UCSD-AML1 (cell line): ENCODE measurements around the gene TBX19.

ENCODE experiments used
- DNase-seq: peaks from one replicate; lab custom pipeline; 2025; ENCODE audit not compliant: unreplicated experiment; lab: John Stamatoyannopoulos, UW

Gene TBX19

GRCh38 chr1:168280296-168280927 lies at the start of gene TBX19:
Gene TBX19, plus strand, starts transcription at chr1:168280877. Its CDS starts 214 bp downstream, at chr1:168281091.
- DNase-seq = no peak

- DNase-seq = peak; percentile 18
Measured at GRCh38 chr1:168234846-168235547, 45.7 kb upstream of the TBX19 start.

DNA sequence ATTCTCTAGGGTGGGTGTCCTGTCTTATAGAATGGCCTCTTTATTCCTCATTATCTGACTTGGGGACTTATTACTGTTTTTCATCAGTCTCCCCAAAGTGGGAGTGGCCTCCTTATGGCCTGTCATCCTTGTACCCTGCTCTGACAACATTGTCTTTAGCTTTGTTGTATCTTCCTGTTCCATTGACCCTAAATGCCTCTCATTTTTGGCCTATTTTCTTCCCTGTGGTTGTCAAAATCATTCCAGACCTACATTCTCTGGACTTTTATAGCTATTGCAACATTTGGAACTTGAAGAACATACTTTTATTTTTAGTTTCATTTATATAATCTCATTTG lies 45.2 kb upstream of the TBX19 start:
- DNase-seq = no peak

- no peak for DNase-seq
Measured at GRCh38 chr1:168235937-168236336, 44.7 kb upstream of the TBX19 start.

DNA sequence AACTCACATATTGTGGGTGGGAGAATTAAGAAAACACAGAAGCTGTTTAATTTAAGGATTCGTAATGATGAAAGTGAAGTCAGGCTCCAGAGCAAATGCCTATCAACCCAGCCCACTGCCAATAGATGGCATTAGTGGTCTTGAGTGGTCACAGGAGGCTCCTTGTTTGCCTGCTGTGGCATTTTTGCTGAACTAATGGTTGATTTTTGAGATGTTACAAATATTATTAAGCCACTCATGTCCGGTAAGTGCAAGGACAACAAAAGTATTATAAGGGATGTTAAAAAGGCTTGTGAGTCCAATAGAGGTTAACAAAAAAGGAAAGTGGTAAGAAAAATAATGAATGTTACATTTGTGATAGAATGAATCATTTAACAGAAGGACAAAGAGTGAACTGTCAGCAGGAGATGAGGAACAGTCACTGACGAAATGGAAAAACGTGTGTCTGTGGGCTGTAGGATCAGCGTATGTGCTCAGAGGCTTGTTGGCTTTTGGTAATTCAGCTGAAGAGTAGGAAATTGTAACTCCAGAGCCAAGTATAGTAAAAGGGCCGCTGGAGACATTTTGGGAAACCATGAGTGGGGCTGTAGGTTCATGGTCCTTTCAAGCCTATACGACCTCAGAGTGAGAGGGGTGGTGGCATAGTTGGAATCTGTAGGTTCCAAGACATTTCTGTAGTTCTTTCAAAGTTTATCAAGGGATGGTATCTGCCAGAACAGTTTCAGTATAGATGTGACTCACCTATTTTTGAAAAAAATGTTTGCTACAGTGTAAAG lies 43.7 kb upstream of the TBX19 start:
- no peak for DNase-seq

DNA sequence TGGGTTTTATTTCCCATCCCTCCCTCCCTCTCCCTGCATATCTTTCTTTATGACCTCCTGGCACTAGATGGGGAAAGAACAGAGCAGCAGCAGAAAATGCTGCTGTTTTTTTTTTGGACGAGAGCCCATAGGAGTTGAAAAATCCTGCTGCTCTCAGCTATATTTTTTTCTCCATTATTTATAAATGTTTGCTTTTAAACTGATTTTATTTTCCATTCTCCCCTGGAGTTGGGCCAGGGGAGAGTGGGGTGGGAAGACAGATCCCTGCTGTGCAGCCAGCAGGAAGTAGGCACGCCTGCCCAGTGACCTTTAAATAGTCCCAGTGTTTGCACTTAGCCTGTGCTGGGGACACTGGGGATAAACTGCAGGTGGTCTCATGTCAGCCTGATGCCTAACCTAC lies 37.5 kb upstream of the TBX19 start:
- no peak for DNase-seq

- DNase-seq = no peak
Measured at GRCh38 chr1:168243636-168244212, 37.0 kb upstream of the TBX19 start.

GRCh38 chr1:168245042-168245441 lies 35.6 kb upstream of the TBX19 start:
- DNase-seq = no peak

DNA sequence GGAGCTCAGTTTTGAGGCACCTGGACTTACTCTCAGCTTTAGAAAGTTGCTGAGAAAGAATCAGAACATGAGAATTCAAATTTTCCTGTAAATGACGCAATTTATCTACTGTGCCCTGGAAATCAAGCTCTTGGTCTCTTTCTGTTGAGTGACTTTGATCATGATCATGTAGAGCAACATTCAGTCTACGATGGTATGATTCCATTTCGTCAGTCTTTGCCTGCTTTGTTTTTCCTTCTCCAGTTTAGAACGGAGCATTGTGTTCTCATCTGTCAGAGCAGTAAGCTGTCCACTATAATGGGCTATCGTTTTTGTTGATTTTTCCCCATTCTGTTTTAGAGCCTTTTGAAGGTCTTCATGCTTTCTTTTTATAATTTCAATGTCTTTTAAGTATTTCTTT lies 34.2 kb upstream of the TBX19 start:
- no peak for DNase-seq

DNA sequence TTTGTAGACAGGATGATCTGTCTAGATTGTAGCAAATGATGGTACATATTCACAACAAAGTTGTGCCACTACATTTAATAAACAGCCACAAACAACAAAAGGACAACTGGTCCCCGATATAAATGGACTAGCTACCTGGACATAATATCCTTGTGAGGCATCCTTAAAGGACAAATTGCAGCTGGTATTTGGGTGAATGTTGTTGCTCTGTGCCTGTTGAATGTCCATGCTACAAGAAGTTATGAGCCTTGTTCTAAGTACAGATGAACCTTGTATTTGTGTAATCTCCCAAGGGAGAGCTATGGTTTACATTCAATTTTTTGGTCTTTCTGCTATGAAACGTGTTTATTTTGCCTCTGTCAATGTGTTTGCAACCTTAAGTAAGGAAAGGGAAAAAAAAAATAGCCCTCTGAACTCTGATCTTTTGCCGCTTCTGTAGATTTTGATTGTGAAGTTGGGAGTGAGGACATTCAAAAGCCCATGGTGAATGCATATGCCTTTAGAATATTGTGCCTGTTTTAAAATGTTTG lies 28.4 kb upstream of the TBX19 start:
- no peak for DNase-seq

GRCh38 chr1:168256164-168256563 lies 24.5 kb upstream of the TBX19 start:
- no peak for DNase-seq

GRCh38 chr1:168257397-168257796 lies 23.3 kb upstream of the TBX19 start:
- no peak for DNase-seq

DNA sequence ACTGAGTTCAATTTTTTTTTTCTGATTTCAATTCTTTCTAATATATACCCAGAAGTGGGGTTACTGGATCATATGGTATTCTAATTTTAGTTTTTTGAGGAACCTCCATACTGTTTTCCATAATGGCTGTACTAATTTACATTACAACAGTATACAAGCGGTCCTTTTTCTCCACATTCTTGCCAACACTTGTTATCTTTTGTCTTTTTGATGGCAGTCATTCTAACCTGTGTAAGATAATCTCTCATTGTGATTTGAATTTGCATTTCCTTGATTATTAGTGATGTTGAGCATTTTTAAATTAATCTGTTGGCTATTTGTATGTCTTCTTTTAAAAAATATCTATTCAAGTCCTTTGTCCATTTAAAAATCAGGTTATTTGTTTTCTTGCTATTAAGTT lies 21.1 kb upstream of the TBX19 start:
- DNase-seq = no peak

DNA sequence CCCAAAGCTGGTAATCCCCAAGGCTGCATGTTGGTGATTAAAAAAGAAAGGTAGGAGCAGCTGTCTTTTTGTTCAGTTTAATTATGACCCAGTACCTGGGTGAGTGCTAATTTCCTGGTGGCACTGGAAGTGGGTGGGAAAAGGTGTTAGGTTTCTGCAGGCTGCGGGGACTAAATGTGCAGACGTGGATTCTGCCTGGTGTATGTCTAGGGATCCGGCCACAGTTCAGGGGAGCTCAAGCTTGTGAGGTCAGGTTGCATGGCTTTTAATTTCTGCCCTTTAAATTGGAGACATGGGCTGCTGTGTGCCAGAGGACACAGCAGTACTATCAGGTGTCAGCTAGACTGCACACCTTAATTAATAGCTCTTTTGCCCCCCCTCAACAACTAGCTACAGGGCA lies 20.3 kb upstream of the TBX19 start:
- DNase-seq = no peak

DNA sequence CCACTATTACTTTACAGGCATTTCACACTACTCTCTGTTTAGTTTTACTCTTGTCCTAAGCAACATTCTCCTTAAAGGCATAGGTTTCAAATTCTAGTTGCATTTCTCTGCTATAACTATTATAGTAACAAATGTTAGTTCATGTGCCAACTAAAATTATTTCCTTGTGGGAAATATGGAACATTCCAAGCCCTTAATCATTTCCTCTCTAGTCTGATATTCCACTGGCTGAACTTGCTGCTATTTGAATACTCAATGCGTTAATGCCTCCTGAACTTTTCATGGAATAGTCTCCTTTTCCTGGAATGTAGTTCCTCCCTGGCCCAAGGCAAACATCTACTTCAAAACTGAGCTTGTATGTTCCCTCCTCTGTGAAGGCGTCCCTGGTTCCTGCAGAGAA lies 19.3 kb upstream of the TBX19 start:
- no peak for DNase-seq

GRCh38 chr1:168263130-168263529 lies 17.5 kb upstream of the TBX19 start:
- no peak for DNase-seq

DNA sequence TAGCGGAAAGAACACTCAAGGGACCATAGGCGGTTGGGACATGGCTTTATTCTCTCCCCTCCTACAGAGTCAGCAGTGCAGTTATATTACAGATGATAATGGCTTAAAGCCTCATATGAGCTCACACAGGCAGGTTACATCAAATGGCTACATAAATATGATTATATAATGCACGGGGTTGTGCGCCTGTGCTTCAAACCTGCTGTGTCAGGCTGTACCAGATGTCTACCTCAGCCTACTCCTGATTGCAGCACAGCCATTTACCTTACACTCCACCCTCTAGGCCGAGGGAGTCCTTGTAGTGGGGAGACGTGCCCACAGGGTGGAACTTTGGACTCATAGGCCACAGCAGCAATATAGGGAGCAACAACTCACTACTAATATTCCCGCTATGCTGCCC lies 16.4 kb upstream of the TBX19 start:
- no peak for DNase-seq

DNA sequence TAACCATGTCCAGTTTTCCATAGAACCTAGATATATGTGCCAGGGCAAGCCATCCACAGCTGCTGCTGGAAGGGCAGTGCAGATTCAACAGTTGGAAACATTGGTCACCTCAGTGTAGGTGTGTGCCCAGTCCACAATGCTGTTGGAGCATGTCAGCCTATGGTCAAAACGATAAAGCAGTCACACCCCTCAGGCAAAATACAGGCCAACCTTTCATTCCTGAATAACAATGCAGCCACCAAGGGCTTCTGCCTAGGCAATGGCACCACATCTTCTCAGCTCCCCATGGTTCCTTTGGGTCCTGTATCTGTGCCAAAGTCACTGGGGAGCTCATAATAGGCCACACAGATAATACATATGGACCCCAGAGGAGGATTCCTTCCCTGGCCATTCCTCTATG lies 15.1 kb upstream of the TBX19 start:
- no peak for DNase-seq

- no peak for DNase-seq
Measured at GRCh38 chr1:168266644-168267186, 14.0 kb upstream of the TBX19 start.

DNA sequence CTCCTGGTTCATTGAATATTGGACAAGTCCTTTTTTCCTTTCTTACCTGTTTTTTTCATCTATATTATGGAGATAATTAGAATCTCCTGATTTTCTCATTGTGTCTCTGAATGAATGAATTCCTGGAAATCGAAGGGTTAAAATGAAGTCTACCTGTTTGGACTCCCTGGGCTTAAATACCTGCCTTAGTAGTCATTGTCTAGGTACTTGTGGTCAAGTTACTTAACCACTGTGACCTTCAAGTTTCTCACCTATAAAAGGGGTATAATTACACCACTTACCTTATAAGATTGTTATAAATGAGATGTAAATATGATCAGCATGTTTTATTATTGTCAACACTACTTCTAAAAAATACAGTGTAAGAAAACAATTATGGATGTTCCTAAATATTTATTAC lies 9.0 kb upstream of the TBX19 start:
- no peak for DNase-seq

GRCh38 chr1:168273575-168273974 lies 7.1 kb upstream of the TBX19 start:
- no peak for DNase-seq
